K562 (cell line): Measurements from ENCODE around the gene MEX3D. TPM values are rescaled to one million over a fixed set of nuclear protein-coding genes. Genes with fewer than 3 reads are reported as not detected.

ENCODE experiments used
- CTBP1 ChIP-seq: fragments of 450-650 bp; IDR thresholded peaks from 2 replicates; pipeline ENCODE4 v1.6.1; 2016; ENCODE audit warnings: borderline replicate concordance
- ETV1 ChIP-seq: fragments of 450-650 bp; conservative IDR thresholded peaks from 2 replicates; pipeline ENCODE4 v1.6.1; 2016; ENCODE audit warnings: missing genetic modification characterization, control low read depth, low read depth, missing compliant biosample characterization
- FOSL1 ChIP-seq: fragments of 200-800 bp; sonication (Bioruptor generic); conservative IDR thresholded peaks from 2 replicates; pipeline ENCODE4 v1.6.1; 2016; ENCODE audit warnings: missing genetic modification characterization, missing compliant biosample characterization
- MCM3 ChIP-seq: fragments of 450-650 bp; IDR thresholded peaks from 2 replicates; pipeline ENCODE4 v1.6.1; 2016
- POLR2B ChIP-seq: fragments of 450-650 bp; IDR thresholded peaks from 2 replicates; pipeline ENCODE4 v1.6.1; 2018; ENCODE audit warnings: low read depth; ENCODE audit not compliant: partially characterized antibody
- SIX5 ChIP-seq, 2 experiments: IDR thresholded peaks; 2 replicates each; pipeline ENCODE4 v1.6.1; 2011; ENCODE audit warnings: low read length in 2 of 2, borderline replicate concordance in 1 of 2, low read depth in 1 of 2, mild to moderate bottlenecking in 1 of 2, moderate library complexity in 1 of 2; ENCODE audit not compliant: insufficient read depth in 1 of 2
- TCFL5 ChIP-seq: fragments of 250-450 bp; sonication (Bioruptor Pico); conservative IDR thresholded peaks from 2 replicates; pipeline ENCODE4 v1.6.1; 2021; ENCODE audit warnings: mild to moderate bottlenecking, moderate library complexity, matching md5 sums
- ZBTB49 ChIP-seq: sonication (generic); formaldehyde crosslinking; IDR thresholded peaks from 2 replicates; pipeline ENCODE4 v1.8.0; 2022; ENCODE audit warnings: missing genetic modification reagents, mild to moderate bottlenecking, borderline replicate concordance
- ZFP36 ChIP-seq: fragments of 150-350 bp; IDR thresholded peaks from 2 replicates; pipeline ENCODE4 v1.6.1; 2018; ENCODE audit warnings: low read length, low read depth; ENCODE audit not compliant: partially characterized antibody
- polyA plus RNA-seq, 8 experiments: library from polyadenylated mRNA; depleted of rRNA in 4 of 8; stranded (reverse) in 5 of 8; unstranded in 3 of 8; fragments of >200 nt; fragmentation: Nextera tagmentation in 2 of 8; fragmentation: Illumina TruSeq in 1 of 8; extraction: Ambion mirVana in 2 of 8; extraction: Trizol in 1 of 8; gene quantifications; 2 replicates each; pipeline versions ENCODE4 v1.2.1 to v1.2.3, GENCODE V29; 2011 to 2014; ENCODE audit warnings: inconsistent platforms in 1 of 8, missing spikeins in 1 of 8
- total RNA-seq, 7 experiments: library from RNA; depleted of rRNA in 6 of 7; stranded (reverse); fragments of >200 nt in 6 of 7; fragmentation: Illumina TruSeq in 2 of 7; extraction: Trizol in 2 of 7; gene quantifications; 2 replicates each; pipeline versions ENCODE4 v1.2.1 to v1.2.3, GENCODE V29; 2011 to 2021; ENCODE audit warnings: low replicate concordance in 1 of 7
- TF ChIP-seq, protein P1 (sequence below), 2 experiments: IDR thresholded peaks; 2 replicates each; pipeline ENCODE4 v1.6.1; 2011; ENCODE audit warnings: borderline replicate concordance in 1 of 2, control low read depth in 1 of 2, low read depth in 1 of 2, low read length in 1 of 2, mild to moderate bottlenecking in 1 of 2, mixed read lengths in 1 of 2, moderate library complexity in 1 of 2; ENCODE audit not compliant: insufficient read depth in 1 of 2, insufficient read length in 1 of 2, poor library complexity in 1 of 2, severe bottlenecking in 1 of 2; ENCODE audit errors: extremely low read depth in 1 of 2
- TF ChIP-seq, protein P2 (sequence below): fragments of 250-450 bp; sonication (Bioruptor Pico); IDR thresholded peaks from 2 replicates; pipeline ENCODE4 v1.5.0; 2021

MEX3D gene
- total and polyA plus RNA-seq, 9 of the 15 experiments (the other 6 are each of a cell fraction or from before 2014, with no cell fraction given): 1.7 to 39.3 (median 5.7) TPM

- TF ChIP-seq, protein P1, sequence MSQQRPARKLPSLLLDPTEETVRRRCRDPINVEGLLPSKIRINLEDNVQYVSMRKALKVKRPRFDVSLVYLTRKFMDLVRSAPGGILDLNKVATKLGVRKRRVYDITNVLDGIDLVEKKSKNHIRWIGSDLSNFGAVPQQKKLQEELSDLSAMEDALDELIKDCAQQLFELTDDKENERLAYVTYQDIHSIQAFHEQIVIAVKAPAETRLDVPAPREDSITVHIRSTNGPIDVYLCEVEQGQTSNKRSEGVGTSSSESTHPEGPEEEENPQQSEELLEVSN (IDR thresholded peaks at IDR 0.05; ENCODE audit: borderline replicate concordance in 1 of 2, extremely low read depth in 1 of 2, insufficient read depth in 1 of 2, insufficient read length in 1 of 2, low read depth in 1 of 2, low read length in 1 of 2, poor library complexity in 1 of 2, severe bottlenecking in 1 of 2): peak; percentile 42 to 87
- TF ChIP-seq ETV1 (no peak), SIX5 (IDR thresholded peaks at IDR 0.05; ENCODE audit: borderline replicate concordance in 1 of 2, insufficient read depth in 1 of 2, low read depth in 1 of 2, low read length in 2 of 2) (no peak), TCFL5 (CRISPR knock-in tag) (no peak), MCM3 (no peak), ZFP36 (peak; percentile 45), CTBP1 (no peak), ZBTB49 (no peak), FOSL1 (tag) (no peak), POLR2B (no peak)
- TF ChIP-seq, protein P2, sequence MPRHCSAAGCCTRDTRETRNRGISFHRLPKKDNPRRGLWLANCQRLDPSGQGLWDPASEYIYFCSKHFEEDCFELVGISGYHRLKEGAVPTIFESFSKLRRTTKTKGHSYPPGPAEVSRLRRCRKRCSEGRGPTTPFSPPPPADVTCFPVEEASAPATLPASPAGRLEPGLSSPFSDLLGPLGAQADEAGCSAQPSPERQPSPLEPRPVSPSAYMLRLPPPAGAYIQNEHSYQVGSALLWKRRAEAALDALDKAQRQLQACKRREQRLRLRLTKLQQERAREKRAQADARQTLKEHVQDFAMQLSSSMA: no peak
- TF ChIP-seq, all 486 proteins: peak for 10
Measured at GRCh38 chr19:1523412-1524286, 44.5 kb downstream of the MEX3D start, which contains the start of gene PLK5 (continued).
